Measurements from ENCODE around the gene GNB3.
"Not testable (repeated sequence)": the region's sequence is repeated elsewhere in the genome, so short reads cannot be mapped to it uniquely, and the experiment has no call there.

The GNB3 gene

GRCh38 chr12:6863586-6864321 is 23.0 kb downstream of the GNB3 start:
- DNase-seq: no peak

DNA sequence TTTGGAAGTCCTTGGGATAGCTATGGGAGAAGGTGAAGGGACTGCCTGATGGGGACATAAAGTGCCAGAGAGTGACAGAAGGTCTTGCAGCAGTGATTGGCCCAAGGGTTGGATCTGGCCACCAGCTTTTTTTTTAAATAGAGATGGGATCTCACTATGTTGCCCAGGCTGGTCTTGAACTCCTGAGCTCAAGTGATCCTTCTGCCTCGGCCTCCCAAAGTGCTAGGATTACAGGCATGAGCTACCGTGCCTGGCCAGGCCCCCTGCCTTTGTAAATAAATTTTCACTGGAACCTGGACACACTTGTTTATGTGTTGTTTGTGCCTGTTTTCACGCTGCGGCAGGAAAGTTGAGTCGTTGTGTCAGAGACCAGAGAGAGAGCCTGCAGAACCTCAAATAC is 24.6 kb downstream of the GNB3 start:
- DNase-seq: not testable (repeated sequence)

GRCh38 chr12:6866163-6866919 is 25.6 kb downstream of the GNB3 start:
- no peak for DNase-seq

DNA sequence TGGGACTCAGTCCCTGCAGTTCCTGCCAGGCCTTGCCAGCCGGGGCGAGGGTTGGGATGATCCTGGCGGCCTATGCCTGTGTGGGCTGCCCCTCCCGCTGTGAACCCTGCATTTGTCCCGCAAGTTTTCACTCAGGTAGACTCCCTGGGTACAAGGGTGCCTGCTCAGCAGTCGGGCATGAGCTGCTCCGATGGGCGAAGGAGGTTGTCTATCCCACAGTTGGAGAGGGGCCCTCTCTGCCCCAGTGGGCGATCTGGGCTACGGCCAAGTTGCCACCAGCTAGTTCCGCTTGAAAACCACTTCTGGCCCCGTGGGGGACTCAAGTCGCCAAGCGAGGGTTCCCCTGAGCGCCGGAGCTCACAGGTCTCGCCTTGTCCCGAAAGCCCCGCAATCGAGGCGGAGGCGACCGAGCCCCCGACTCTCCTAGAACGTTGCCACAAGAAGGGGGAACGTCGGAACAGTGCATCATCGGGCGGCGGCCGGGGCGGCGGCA is 26.2 kb downstream of the GNB3 start:
- no peak for DNase-seq

- DNase-seq: peak; percentile 49 to 65 (median 58)
Observed at GRCh38 chr12:6867413-6868210, 26.9 kb downstream of the GNB3 start, which contains the start of gene TPI1. TPI1 (plus strand) TSS chr12:6867531; CDS start chr12:6867567, 36 bp downstream.

- DNase-seq: no peak
Observed at GRCh38 chr12:6868211-6869048, 27.7 kb downstream of the GNB3 start.

DNA sequence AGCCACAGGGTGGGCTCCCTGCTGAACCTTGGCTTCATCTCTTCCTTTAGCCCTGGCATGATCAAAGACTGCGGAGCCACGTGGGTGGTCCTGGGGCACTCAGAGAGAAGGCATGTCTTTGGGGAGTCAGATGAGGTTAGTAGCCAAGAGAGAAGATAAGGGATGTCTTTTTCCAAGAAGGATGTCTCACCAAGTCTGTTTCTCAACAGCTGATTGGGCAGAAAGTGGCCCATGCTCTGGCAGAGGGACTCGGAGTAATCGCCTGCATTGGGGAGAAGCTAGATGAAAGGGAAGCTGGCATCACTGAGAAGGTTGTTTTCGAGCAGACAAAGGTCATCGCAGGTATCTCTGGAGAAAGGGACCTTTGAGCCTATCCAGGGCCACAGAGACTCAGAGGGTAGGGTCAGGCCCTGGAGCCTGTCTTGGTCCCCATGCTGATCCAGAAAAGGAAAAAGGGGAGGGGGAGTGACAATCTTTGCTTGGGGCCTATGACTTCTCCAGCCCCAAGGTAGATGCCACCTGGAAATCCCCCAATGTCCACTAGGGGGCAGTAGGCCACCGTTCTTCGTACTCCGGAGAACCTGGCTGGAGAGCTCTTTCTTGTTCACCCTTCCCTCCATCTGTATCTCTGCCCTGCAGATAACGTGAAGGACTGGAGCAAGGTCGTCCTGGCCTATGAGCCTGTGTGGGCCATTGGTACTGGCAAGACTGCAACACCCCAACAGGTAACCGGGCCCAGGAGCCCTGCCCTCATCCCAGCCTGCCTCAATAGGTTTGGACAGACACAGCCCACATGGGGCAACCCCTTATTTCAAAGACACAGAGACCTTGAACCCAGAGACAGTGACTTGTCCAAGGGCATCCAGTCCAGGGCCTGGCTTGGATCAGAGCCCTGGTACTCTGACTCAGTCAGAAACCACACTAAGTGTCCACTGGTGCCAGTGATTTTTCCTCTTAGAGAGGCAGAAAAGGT is 28.6 kb downstream of the GNB3 start:
- DNase-seq: peak; percentile 69 to 78 (median 70)

- not testable (repeated sequence) for DNase-seq
Observed at GRCh38 chr12:6870304-6870703, 29.6 kb downstream of the GNB3 start.

- DNase-seq: no peak
Observed at GRCh38 chr12:6871052-6871957, 30.6 kb downstream of the GNB3 start.

DNA sequence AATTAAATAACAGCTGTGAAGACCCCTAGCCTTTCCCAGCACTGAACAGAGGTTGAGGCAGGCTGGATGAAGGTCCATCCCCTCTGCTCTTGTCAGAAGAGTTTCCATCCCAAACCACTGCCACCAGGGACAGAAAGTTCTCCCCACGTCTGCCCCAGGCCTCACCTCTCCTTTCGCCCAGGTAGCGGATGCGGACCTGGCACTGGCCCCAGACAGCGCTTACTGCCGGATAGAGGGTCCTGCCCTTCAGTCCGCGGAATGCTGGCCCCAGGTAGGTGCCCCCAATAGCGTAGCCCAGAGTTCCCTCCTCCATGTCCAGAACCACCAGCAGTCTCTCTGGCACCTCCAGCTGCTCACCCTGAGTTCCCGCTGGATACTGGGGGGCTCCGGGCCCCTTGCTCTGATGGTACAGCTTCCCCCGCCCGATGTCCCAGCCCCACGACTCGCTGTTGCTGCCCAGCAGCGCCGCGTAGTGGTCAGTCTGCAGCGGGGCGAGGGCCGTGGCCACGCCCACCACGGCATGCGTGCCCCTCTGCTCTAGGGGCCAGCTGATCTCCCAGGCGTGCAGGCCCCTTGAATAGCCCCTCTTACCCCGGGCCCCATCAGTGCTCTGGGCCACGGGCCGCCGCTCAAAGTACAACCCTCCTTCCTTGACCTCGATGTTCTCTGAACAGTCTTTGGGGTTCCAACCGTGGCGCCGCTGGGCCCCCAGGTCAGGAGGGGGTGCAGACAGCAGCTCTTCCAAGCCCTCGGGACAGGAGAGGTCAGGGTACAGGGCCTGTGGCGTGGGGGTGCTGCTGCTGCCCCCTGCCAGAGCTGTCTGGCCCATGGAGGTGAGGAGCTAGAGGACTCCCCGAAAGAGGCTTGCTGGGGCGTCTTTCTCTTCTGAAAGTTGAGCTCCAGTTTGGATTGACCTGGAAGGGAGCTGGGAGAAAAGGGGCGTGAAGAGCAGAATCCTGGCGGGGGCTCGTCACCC is 31.6 kb downstream of the GNB3 start:
- peak; percentile 66 to 72 (median 72) for DNase-seq

GRCh38 chr12:6873094-6874014 is 32.6 kb downstream of the GNB3 start, which contains the start of gene SPSB2:
SPSB2 (minus strand) TSS chr12:6873303; CDS start chr12:6872901, 402 bp downstream.
- DNase-seq: peak; percentile 98 to 99 (median 98)

DNA sequence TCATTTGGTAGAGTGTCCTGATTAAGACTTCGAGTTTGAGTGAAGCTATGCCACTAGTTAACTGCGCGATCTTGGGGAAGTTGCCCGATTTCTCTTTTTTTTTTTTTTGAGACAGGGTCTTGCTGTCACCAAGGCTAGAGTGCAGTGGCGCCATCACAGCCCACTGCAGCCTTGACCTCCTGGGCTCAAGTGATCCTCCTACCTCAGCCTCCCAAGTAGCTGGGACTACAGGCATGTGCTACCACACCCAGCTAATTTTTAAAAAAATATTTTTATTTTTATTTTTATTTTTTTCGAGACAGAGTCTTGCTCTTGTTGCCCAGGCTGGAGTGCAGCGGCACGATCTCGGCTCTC is 33.3 kb downstream of the GNB3 start:
- not testable (repeated sequence) for DNase-seq

DNA sequence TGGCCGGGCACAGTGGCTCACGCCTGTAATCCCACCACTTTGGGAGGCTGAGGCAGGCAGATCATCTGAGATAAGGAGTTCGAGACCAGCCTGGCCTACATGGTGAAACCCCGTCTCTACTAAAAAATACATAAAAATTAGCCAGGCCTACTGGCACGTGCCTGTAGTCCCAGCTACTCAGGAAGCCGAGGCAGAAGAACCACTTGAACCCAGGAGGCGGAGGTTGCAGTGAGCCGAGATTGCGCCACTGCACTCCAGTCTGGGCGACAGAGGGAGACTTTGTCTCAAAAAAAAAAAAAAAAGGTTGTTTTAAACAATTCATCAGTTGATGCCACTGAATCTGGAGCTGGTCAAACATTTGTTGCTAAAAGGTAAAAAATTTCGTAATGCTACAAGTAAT is 39.1 kb downstream of the GNB3 start:
- not testable (repeated sequence) for DNase-seq

- DNase-seq: no peak
Observed at GRCh38 chr12:6883252-6883651, 42.5 kb downstream of the GNB3 start.

DNA sequence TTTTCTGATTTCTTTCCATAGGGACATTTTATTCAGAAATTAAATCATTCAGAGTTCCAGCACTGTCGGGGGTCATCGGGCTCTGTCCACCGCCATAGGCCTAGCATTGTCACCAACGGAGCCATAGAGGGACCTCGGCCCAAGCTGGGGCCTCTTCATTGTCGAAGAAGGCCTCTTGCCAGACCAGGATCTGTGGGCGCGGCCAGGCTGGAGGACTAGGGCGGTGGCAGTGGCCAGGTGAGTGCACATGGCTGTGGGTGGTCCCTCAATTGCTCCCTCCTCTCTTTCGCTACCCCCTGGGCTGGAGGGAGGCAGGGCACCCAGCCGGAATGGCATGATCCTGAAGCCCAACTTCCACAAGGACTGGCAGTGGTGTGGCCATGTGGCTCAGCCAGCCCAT is 43.0 kb downstream of the GNB3 start:
- no peak for DNase-seq

- DNase-seq: no peak
Observed at GRCh38 chr12:6884539-6884938, 43.8 kb downstream of the GNB3 start.
